Measurements from ENCODE around the gene ERF. TPM values are rescaled to one million over a fixed set of nuclear protein-coding genes. Genes with fewer than 3 reads are reported as not detected.

ERF gene
- total and polyA plus RNA-seq, 2 of the 8 experiments (the other 6 are each of a cell fraction or from before 2014, with no cell fraction given) = 43.7 to 62.7 TPM

DNA sequence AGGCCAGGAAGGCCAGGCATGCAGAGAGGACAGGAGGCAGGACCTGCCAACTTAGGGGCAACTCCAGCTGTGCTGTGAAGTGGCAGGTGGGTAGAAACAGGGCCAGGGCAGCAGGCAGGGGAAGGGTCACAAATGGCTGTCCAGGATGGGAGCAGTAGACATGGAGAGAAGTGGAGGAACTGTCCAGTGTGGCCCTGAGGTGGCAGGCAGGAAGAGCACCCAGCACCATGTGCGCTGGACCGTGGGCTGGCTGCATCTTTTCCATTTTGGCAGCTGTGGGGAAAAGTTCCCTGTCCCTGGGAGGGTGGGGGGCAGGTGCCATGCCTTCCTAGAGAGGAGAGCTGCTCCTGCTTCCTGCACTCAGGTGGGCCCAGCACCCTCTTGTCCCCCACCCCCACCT is 51.2 kb downstream of the ERF start:
- H2AK5ac ChIP-seq (ENCODE audit: low read depth, low read length) = no peak overlapping the region; the same call in 1 of the 2 replicates
- no peak overlapping the region for H2BK12ac ChIP-seq (ENCODE audit: low read depth, low read length)
- H3K79me2 ChIP-seq (ENCODE audit: control insufficient read depth in 1 of 2, insufficient read depth in 2 of 2, low read length in 2 of 2) = peaks cover 0 to 42% of the 10 kb centered on the region in 2 experiments; a peak in 1 of 4 replicates
- H3K9me3 ChIP-seq (ENCODE audit: insufficient read depth in 2 of 2, low read depth in 1 of 2, low read length in 1 of 2) = no peaks in the 10 kb centered on the region
- ChIA-PET CTCF (ENCODE audit: partially characterized antibody) (interaction anchor here (0.8 to 1.4 kb wide), 3 partner anchors 11 to 20 kb away, joined by 3 to 5 read pairs (median 3); no protein-coding TSS in a partner anchor), POLR2A (ENCODE audit: partially characterized antibody) (interaction anchor here (1.4 to 1.9 kb wide), 2 partner anchors 11 to 13 kb away, joined by 3 to 7 read pairs; no protein-coding TSS in a partner anchor)
- no peak overlapping the region for H4K5ac ChIP-seq (ENCODE audit: insufficient read length, low read depth, low read length)
- H4K20me1 ChIP-seq (replicated peaks in 1 of 2; ENCODE audit: control insufficient read depth in 1 of 2, insufficient read depth in 2 of 2, low read length in 2 of 2) = peaks cover 13 to 36% of the 10 kb centered on the region in 2 experiments
- H3K27ac ChIP-seq (ENCODE audit: low read depth, low read length) = no peak overlapping the region
- H3K18ac ChIP-seq (ENCODE audit: extremely low read depth, low read length) = no peak overlapping the region
- H3K79me1 ChIP-seq (ENCODE audit: low read depth, low read length) = peaks cover 18% of the 10 kb centered on the region
- no peak overlapping the region for H2BK120ac ChIP-seq (replicated peaks; ENCODE audit: low read depth, low read length)
- WGBS, 2 experiments (ENCODE audit: extremely low coverage in 1 of 2, insufficient coverage in 1 of 2, insufficient read length in 1 of 2, insufficient replicate concordance in 2 of 2, low coverage in 1 of 2, low lambda C conversion rate in 2 of 2, missing lambda C conversion rate in 1 of 2) = 80% methylated on average over 2 of the region's 2 CpGs; no CpG with 5 or more reads in 1 of the 2 experiments
- no peak overlapping the region for H3K4me2 ChIP-seq (ENCODE audit: insufficient read depth in 1 of 2, low read depth in 2 of 2, low read length in 2 of 2)
- peaks cover 7 to 66% (median 20%) of the 10 kb centered on the region in 4 experiments; a peak in 6 of 8 replicates for H3K36me3 ChIP-seq (ENCODE audit: control insufficient read depth in 2 of 4, insufficient read depth in 4 of 4, low read length in 3 of 4)
- DNase-seq (ENCODE audit: low read depth in 1 of 2, low spot score in 2 of 2) = no peak
- no peak overlapping the region for H3K23ac ChIP-seq (ENCODE audit: insufficient read length)
- no peak for FAIRE-seq
- peaks cover 0 to 21% (median 4%) of the 10 kb centered on the region in 4 experiments; a peak in 3 of 7 replicates for H3K4me1 ChIP-seq (replicated peaks in 1 of 4; ENCODE audit: control insufficient read depth in 3 of 4, insufficient read depth in 4 of 4, low read length in 3 of 4)
- no peak overlapping the region for H3K4me3 ChIP-seq (ENCODE audit: extremely low read depth in 1 of 4, insufficient read depth in 2 of 4, low read depth in 3 of 4, low read length in 4 of 4)
- H2BK5ac ChIP-seq (ENCODE audit: low read depth, low read length) = no peak overlapping the region
- no peak overlapping the region for H3K4ac ChIP-seq (replicated peaks; ENCODE audit: insufficient read length, low read depth, low read length)
- no peak overlapping the region for H3K14ac ChIP-seq (ENCODE audit: insufficient read length)
- no peaks in the 10 kb centered on the region for H3K27me3 ChIP-seq (replicated peaks in 1 of 4; ENCODE audit: control insufficient read depth in 3 of 4, extremely low read depth in 1 of 4, insufficient read depth in 3 of 4, low read length in 3 of 4)
- H4K8ac ChIP-seq (ENCODE audit: extremely low read depth, insufficient read depth, low read length) = no peak overlapping the region; the same call in 1 of the 2 replicates
- no peaks in the 10 kb centered on the region for H3K23me2 ChIP-seq (ENCODE audit: low read depth, low read length)
- no peak overlapping the region; the same call in 1 of the 2 replicates for H2BK15ac ChIP-seq (ENCODE audit: low read length)
- no peak overlapping the region for H2AFZ ChIP-seq (ENCODE audit: low read length)
- H4K91ac ChIP-seq (replicated peaks; ENCODE audit: insufficient read length, low read length) = no peak overlapping the region
- H3K56ac ChIP-seq (replicated peaks; ENCODE audit: insufficient read length, low read depth, low read length) = no peak overlapping the region
- H3K9ac ChIP-seq (replicated peaks in 1 of 4; ENCODE audit: extremely low read depth in 1 of 4, low read depth in 3 of 4, low read length in 3 of 4) = no peak overlapping the region
- no peak overlapping the region for H2BK20ac ChIP-seq (ENCODE audit: low read length)
- TF ChIP-seq ASH2L (IDR thresholded peaks at IDR 0.05; ENCODE audit: low read length) = no peak
- TF ChIP-seq CHD1 (IDR thresholded peaks at IDR 0.05; ENCODE audit: low read depth, low read length) = no peak
- no peak for TF ChIP-seq TEAD4 (IDR thresholded peaks at IDR 0.05; ENCODE audit: low read depth, low read length)
- TF ChIP-seq CEBPB (IDR thresholded peaks at IDR 0.05; ENCODE audit: low read depth, low read length) = no peak
- no peak for TF ChIP-seq RBBP5 (IDR thresholded peaks at IDR 0.05; ENCODE audit: borderline replicate concordance, low read depth, low read length)
- TF ChIP-seq NANOG (IDR thresholded peaks at IDR 0.05; ENCODE audit: insufficient read depth, low read depth, low read length, poor library complexity, severe bottlenecking) = no peak
- TF ChIP-seq HDAC6 (IDR thresholded peaks at IDR 0.05; ENCODE audit: low read depth, low read length) = no peak
- TF ChIP-seq EZH2 (IDR thresholded peaks at IDR 0.05; ENCODE audit: low read depth, low read length, severe bottlenecking) = no peak
- no peak for TF ChIP-seq ZNF274 (IDR thresholded peaks at IDR 0.05; ENCODE audit: borderline replicate concordance, extremely low read depth, low read length)
- no peak for TF ChIP-seq JUND (IDR thresholded peaks at IDR 0.05; ENCODE audit: low read length)
- TF ChIP-seq YY1 (IDR thresholded peaks at IDR 0.05; ENCODE audit: low read depth, low read length) = no peak
- TF ChIP-seq TAF7 (optimal IDR thresholded peaks at IDR 0.05; ENCODE audit: borderline replicate concordance, low read depth, low read length) = no peak
- TF ChIP-seq ATF3 (IDR thresholded peaks at IDR 0.05; ENCODE audit: insufficient read depth, low read depth, low read length) = no peak
- TF ChIP-seq KDM4A (IDR thresholded peaks at IDR 0.05; ENCODE audit: low read depth, low read length, severe bottlenecking) = no peak
